Tibial artery (tissue), 4 donors: ENCODE data around the gene FDXACB1.

Source experiments
- DNase-seq, 2 donors: peaks; one replicate each; pipeline ENCODE4 v3.0.0-alpha.2; 2019
- H3K27ac ChIP-seq, 2 donors: fragments of 200-600 bp; sonication (generic) in 1 of 2; 1 replicate in 1 of 2; 2 replicates in 1 of 2; pipeline ENCODE4 v1.5.1; 2018 to 2019; ENCODE audit warnings: mild to moderate bottlenecking in 1 of 2
- H3K27me3 ChIP-seq, 2 donors: fragments of 200-600 bp; sonication (generic) in 1 of 2; one replicate each; pipeline versions ENCODE4 v1.5.1 to v1.6.0; 2016 to 2019
- H3K36me3 ChIP-seq, 3 donors: fragments of 200-600 bp; sonication (generic) in 2 of 3; one replicate each; pipeline ENCODE4 v1.5.1; 2016 to 2019; ENCODE audit warnings: mild to moderate bottlenecking in 2 of 3
- H3K4me1 ChIP-seq, 4 donors: fragments of 200-600 bp; sonication (generic) in 2 of 4; 1 replicate in 3 of 4; 2 replicates in 1 of 4; pipeline ENCODE4 v1.5.1; 2016 to 2019
- H3K4me3 ChIP-seq, 2 donors: fragments of 200-600 bp; sonication (generic) in 1 of 2; 1 replicate in 1 of 2; 2 replicates in 1 of 2; pipeline ENCODE4 v1.5.1; 2018 to 2019; ENCODE audit warnings: mild to moderate bottlenecking in 2 of 2
- H3K9me3 ChIP-seq, 3 donors: fragments of 200-600 bp; sonication (generic) in 1 of 3; one replicate each; pipeline ENCODE4 v1.5.1; 2016 to 2019
- intact Hi-C: fragments of 100-400 bp; cut with DNase I; formaldehyde crosslinking; loops from one replicate; pipeline ENCODE4 v1.15.0; 2023; ENCODE audit warnings: low total_unique reads
- TF ChIP-seq, protein P1 (sequence below), 2 experiments: fragments of 200-600 bp in 1 of 2; fragments of 450-650 bp in 1 of 2; IDR thresholded peaks; one replicate each; pipeline ENCODE4 v1.5.1; 2017 to 2019; ENCODE audit warnings: antibody characterized with exemption in 2 of 2, mild to moderate bottlenecking in 1 of 2, moderate library complexity in 1 of 2

The FDXACB1 gene

DNA sequence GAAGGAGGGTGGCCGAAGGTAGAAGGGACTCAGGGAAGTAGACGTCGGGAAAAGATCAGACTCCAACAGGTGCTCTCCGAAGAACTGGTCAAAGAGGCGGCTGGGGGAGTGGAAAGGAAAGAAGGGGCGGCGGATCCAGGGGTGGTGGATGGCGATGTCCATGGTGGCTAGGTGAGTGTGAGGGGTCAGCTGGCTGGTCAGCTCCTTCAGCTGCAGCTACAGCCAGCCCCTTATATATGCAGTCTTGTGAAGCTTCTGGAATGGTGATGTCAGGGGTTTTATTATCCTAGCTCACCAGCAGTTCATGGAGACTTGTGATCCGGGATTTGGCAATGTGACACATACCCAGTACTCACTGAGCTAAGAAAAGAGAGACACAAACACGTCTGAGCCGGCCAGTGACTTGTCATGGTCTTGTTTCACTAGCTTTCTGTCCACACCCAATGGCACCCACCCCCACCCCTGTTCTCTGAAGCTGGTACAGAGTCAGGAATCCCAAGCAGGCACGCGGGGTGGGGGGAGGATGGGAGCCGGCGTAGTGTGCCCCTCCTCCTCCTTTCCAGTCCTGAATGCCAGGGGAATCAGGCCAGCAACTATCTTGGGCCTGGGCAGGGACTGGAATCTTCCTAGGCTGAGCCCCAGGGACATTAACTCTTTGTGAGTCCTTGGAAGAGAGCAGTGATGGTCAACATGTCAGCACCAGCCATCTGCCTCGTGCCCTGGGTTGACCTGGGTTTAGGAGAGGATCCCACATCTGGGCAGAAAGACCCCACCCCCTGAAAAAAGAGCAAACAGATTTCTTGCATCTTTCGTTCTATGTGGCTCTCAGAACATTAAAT, 32.8 kb upstream of the FDXACB1 start, which contains the start of gene CRYAB:
CRYAB (minus strand) TSS at position 208 of the 839 bp plus-strand sequence; CDS start at position 162, 46 bp downstream.
- intact Hi-C loops, result loop anchor here (2.0 kb wide), 1 partner anchor 15 kb away; no protein-coding TSS in a partner anchor
- peak; percentile 96 to 99 for DNase-seq
- Histone ChIP-seq H3K9me3 (no peaks in the 10 kb centered on the region), H3K36me3 (peaks cover 10 to 25% (median 13%) of the 10 kb centered on the region in 3 donors), H3K4me1 (peaks cover 0 to 55% (median 14%) of the 10 kb centered on the region in 4 donors), H3K27me3 (no peaks in the 10 kb centered on the region), H3K4me3 (peak within 1 kb of the TSS; percentile 70 to 84), H3K27ac (peak within 1 kb of the TSS; percentile 92 to 98)
- TF ChIP-seq, protein P1, sequence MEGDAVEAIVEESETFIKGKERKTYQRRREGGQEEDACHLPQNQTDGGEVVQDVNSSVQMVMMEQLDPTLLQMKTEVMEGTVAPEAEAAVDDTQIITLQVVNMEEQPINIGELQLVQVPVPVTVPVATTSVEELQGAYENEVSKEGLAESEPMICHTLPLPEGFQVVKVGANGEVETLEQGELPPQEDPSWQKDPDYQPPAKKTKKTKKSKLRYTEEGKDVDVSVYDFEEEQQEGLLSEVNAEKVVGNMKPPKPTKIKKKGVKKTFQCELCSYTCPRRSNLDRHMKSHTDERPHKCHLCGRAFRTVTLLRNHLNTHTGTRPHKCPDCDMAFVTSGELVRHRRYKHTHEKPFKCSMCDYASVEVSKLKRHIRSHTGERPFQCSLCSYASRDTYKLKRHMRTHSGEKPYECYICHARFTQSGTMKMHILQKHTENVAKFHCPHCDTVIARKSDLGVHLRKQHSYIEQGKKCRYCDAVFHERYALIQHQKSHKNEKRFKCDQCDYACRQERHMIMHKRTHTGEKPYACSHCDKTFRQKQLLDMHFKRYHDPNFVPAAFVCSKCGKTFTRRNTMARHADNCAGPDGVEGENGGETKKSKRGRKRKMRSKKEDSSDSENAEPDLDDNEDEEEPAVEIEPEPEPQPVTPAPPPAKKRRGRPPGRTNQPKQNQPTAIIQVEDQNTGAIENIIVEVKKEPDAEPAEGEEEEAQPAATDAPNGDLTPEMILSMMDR (IDR thresholded peaks at IDR 0.05), result no peak

DNA sequence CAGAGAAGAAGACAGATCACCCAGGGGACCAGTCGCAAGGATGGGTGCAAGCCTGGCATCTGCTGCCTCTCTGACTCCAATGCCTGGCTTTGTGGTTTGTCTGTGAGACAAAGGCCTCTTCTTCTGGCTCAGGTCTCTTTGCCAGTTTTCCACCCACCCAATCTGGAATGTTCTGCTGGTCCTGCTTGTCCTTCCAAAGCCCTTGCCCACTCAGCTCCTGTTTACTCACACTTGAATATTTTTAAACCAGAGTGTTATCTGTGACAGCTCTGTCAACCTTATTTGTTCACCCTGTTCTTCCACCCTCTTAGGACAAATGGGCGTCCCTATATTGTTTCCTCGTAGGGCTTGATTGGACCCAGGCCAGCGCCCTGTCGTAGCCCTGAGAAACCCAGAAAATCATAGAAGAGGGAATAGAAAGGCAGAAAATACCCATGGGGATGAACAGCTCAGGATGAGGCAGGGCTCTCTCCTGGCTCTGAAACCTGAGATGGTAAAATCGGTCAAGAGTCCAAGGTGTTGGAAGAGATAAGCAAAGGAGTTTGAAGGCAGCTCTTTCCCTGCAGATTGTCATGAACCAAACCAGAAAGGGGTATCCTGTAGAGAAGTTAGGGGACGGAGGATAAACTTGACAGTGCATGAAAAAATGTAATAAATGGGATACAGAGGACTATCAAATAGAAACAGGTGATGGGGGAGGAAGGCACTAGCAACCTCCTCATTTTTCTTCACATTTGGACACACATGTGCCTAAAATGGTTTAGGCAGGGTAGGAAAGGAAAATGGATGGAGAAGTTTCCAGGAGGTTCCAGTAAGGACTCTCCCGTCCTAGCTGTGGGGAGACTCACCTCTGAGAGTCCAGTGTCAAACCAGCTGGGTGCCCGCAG, 32.0 kb upstream of the FDXACB1 start:
- Histone ChIP-seq H3K27me3 (no peaks in the 10 kb centered on the region), H3K4me1 (peaks cover 0 to 53% (median 14%) of the 10 kb centered on the region in 4 donors), H3K9me3 (no peaks in the 10 kb centered on the region), H3K4me3 (peak overlapping the region; percentile 70 to 84), H3K36me3 (peaks cover 10 to 25% (median 13%) of the 10 kb centered on the region in 3 donors), H3K27ac (peak overlapping the region; percentile 92 to 98)
- intact Hi-C loops, result no loop called here
- no peak for DNase-seq
- TF ChIP-seq, protein P1 (IDR thresholded peaks at IDR 0.05), result no peak

DNA sequence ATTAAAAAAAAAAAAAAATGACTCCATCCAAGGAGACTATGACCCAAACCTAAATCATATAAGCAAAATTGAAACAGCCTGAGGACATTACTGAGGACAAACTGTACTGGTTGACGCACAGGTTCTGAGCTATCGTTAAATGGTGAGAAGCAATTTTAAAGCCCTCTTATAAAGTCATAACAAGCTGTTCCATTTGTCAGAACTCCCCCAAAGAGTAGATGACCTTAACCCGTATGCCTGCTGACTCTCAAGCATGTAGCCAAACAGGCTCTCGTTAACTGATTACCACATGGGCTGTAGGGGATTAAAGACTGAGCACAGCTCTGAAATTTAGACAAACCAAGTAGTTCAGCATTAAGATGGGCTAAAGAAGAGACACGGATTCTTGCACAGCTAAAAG, 30.4 kb upstream of the FDXACB1 start:
- H3K27ac ChIP-seq, result peak overlapping the region; percentile 92 to 98
- no peaks in the 10 kb centered on the region for H3K27me3 ChIP-seq
- TF ChIP-seq, protein P1 (IDR thresholded peaks at IDR 0.05), result no peak
- H3K36me3 ChIP-seq, result peaks cover 10 to 25% (median 13%) of the 10 kb centered on the region in 3 donors
- peak overlapping the region; percentile 70 to 84 for H3K4me3 ChIP-seq
- peaks cover 0 to 38% (median 9%) of the 10 kb centered on the region in 4 donors for H3K4me1 ChIP-seq
- no peaks in the 10 kb centered on the region for H3K9me3 ChIP-seq
- intact Hi-C loops, result no loop called here
- no peak for DNase-seq

DNA sequence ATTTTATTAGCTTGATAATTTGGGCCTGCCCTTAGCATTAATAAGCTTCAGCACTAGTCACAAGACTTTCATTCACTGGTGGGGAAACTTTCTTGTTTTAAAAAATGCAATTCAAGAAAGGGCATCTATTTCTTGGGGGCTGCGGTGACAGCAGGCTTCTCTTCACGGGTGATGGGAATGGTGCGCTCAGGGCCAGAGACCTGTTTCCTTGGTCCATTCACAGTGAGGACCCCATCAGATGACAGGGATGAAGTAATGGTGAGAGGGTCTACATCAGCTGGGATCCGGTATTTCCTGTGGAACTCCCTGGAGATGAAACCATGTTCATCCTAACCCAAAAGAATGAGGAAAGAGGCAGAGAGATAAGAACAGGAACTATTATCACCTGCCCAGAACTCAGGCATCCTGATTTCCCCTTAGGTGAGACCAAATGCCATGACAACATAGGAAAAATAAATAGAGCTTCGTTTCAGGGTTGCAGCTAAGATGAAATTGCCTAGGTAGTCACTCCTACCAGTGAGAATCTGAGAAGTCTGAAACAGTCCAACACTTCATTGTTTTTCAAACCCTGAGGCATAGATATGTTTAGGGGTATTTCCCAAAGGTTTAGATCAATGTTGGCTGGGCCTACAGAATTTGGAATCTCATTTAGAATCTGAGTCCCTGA, 29.8 kb upstream of the FDXACB1 start:
- H3K27me3 ChIP-seq, result no peaks in the 10 kb centered on the region
- no peak for DNase-seq
- peaks cover 0 to 35% (median 7%) of the 10 kb centered on the region in 4 donors for H3K4me1 ChIP-seq
- intact Hi-C loops, result no loop called here
- peak overlapping the region; percentile 70 to 84 for H3K4me3 ChIP-seq
- H3K36me3 ChIP-seq, result peaks cover 10 to 25% (median 13%) of the 10 kb centered on the region in 3 donors
- TF ChIP-seq, protein P1 (IDR thresholded peaks at IDR 0.05), result no peak
- H3K9me3 ChIP-seq, result no peaks in the 10 kb centered on the region
- peak overlapping the region; percentile 92 to 98 for H3K27ac ChIP-seq

DNA sequence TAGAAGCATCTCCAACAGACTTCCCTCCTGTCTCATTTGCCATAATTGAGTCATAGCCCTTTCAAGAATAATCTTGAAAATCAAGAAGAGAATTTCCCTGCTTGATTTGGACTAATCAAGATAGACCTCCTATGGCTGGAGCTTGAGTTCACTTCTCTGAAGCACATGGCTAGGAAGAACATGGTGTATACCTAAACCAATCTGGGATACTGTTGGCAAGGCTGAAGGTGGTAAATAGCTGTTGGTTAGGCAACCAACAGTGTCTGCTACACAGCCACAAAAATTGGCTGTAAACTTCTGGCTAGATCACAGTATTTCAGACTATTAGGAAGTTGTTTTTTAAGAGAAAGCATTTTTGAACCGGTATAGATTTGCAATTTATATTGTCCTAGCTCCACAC, 27.7 kb upstream of the FDXACB1 start:
- H3K9me3 ChIP-seq, result no peaks in the 10 kb centered on the region
- peak overlapping the region in 1 of 2 donors; percentile 26 for H3K27ac ChIP-seq
- peaks cover 10 to 25% (median 13%) of the 10 kb centered on the region in 3 donors for H3K36me3 ChIP-seq
- H3K27me3 ChIP-seq, result no peaks in the 10 kb centered on the region
- peaks cover 0 to 32% (median 3%) of the 10 kb centered on the region in 4 donors for H3K4me1 ChIP-seq
- DNase-seq, result no peak
- no peak overlapping the region for H3K4me3 ChIP-seq
- intact Hi-C loops, result no loop called here
- TF ChIP-seq, protein P1 (IDR thresholded peaks at IDR 0.05), result no peak
